Keratinocyte (primary cell): ENCODE data around the gene RAB39A. TPM values are rescaled to one million over a fixed set of nuclear protein-coding genes. Genes with fewer than 3 reads are reported as not detected.
"Not testable (repeated sequence)": the region's sequence is repeated elsewhere in the genome, so short reads cannot be mapped to it uniquely, and the experiment has no call there.

Source experiments
- DNase-seq: peaks from one replicate; pipeline ENCODE4 v3.0.0-alpha.2; 2011; ENCODE audit warnings: low read depth, missing footprints, low spot score
- FAIRE-seq: peaks from 2 replicates; lab custom pipeline; 2011; peaks lifted over from hg19 to GRCh38; lab: Jason Lieb, UNC
- H2AFZ ChIP-seq: 2 replicates; pipeline ENCODE4 v1.6.0; 2012; ENCODE audit warnings: low read length, control low read depth, inconsistent platforms; ENCODE audit not compliant: control insufficient read depth
- H3K27ac ChIP-seq: 2 replicates; pipeline ENCODE4 v1.5.1; 2011; ENCODE audit warnings: low read length; ENCODE audit not compliant: control insufficient read depth, insufficient read depth
- H3K27me3 ChIP-seq: 3 replicates; pipeline ENCODE4 v1.6.0; 2011; ENCODE audit warnings: low read length; ENCODE audit not compliant: control insufficient read depth, insufficient read depth; ENCODE audit errors: extremely low read depth
- H3K36me3 ChIP-seq, 2 experiments: 2 replicates in 1 of 2; 3 replicates in 1 of 2; pipeline ENCODE4 v1.5.1; 2011; ENCODE audit warnings: low read length in 2 of 2, mild to moderate bottlenecking in 1 of 2; ENCODE audit not compliant: control insufficient read depth in 2 of 2, insufficient read depth in 2 of 2; ENCODE audit errors: extremely low read depth in 1 of 2
- H3K4me1 ChIP-seq: 3 replicates; pipeline ENCODE4 v1.5.1; 2011; ENCODE audit warnings: low read length; ENCODE audit not compliant: control insufficient read depth, insufficient read depth; ENCODE audit errors: extremely low read depth
- H3K4me2 ChIP-seq: 3 replicates; pipeline ENCODE4 v1.6.0; 2011; ENCODE audit warnings: low read depth, low read length; ENCODE audit not compliant: control insufficient read depth, insufficient read depth; ENCODE audit errors: extremely low read depth
- H3K4me3 ChIP-seq, 3 experiments: fragments of 200-600 bp in 1 of 3; sonication (generic) in 1 of 3; 2 replicates in 2 of 3; 3 replicates in 1 of 3; pipeline ENCODE4 v1.5.1; 2011 to 2016; ENCODE audit warnings: low read length in 3 of 3, mild to moderate bottlenecking in 3 of 3, control low read depth in 2 of 3, inconsistent platforms in 1 of 3, low read depth in 1 of 3, mixed read lengths in 1 of 3, mixed run types in 1 of 3, moderate library complexity in 1 of 3; ENCODE audit not compliant: control insufficient read depth in 2 of 3, insufficient read depth in 2 of 3; ENCODE audit errors: extremely low read depth in 1 of 3
- H3K79me2 ChIP-seq: 2 replicates; pipeline ENCODE4 v1.6.0; 2012; ENCODE audit warnings: low read length; ENCODE audit not compliant: control insufficient read depth, insufficient read depth
- H3K9ac ChIP-seq: 3 replicates; pipeline ENCODE4 v1.6.0; 2011; ENCODE audit warnings: low read length; ENCODE audit not compliant: control insufficient read depth, insufficient read depth; ENCODE audit errors: extremely low read depth
- H3K9me1 ChIP-seq: 3 replicates; pipeline ENCODE4 v1.6.0; 2011; ENCODE audit warnings: low read length; ENCODE audit not compliant: control insufficient read depth, insufficient read depth; ENCODE audit errors: extremely low read depth
- H3K9me3 ChIP-seq: 2 replicates; pipeline ENCODE4 v1.5.1; 2012; ENCODE audit warnings: low read depth, low read length; ENCODE audit not compliant: control insufficient read depth
- H4K20me1 ChIP-seq: 3 replicates; pipeline ENCODE4 v1.6.0; 2011; ENCODE audit warnings: low read length; ENCODE audit not compliant: control insufficient read depth, insufficient read depth; ENCODE audit errors: extremely low read depth
- EZH2 ChIP-seq: IDR thresholded peaks from one replicate; pipeline ENCODE4 v1.6.1; 2012; ENCODE audit warnings: inconsistent platforms, mild to moderate bottlenecking, low read length, moderate library complexity
- dilution Hi-C: fragments of 300-500 bp; cut with MboI; formaldehyde crosslinking; loops from one replicate; pipeline ENCODE4 v1.7.0; 2020; ENCODE audit warnings: low sequenced_read_pairs; ENCODE audit not compliant: extremely low pct_ligation_motif_present
- polyA minus RNA-seq, 3 experiments: library from RNA; depleted of rRNA, polyadenylated mRNA; stranded (reverse); fragments of >200 nt; gene quantifications; 1 replicate in 1 of 3; 2 replicates in 1 of 3; 3 replicates in 1 of 3; pipeline ENCODE4 v1.2.3, GENCODE V29; 2011
- polyA plus RNA-seq, 5 experiments: library from polyadenylated mRNA; depleted of rRNA in 3 of 5; stranded (reverse) in 3 of 5; stranded (forward) in 1 of 5; unstranded in 1 of 5; fragments of >200 nt; gene quantifications; 1 replicate in 1 of 5; 2 replicates in 3 of 5; 3 replicates in 1 of 5; pipeline versions ENCODE4 v1.2.1 to v1.2.3, GENCODE V29; 2011 to 2012; ENCODE audit warnings: missing spikeins in 2 of 5, low read depth in 1 of 5, low replicate concordance in 1 of 5
- TF ChIP-seq, protein P1 (sequence below), 3 experiments: IDR thresholded peaks in 1 of 3; conservative IDR thresholded peaks in 1 of 3; optimal IDR thresholded peaks in 1 of 3; 2 replicates in 2 of 3; 3 replicates in 1 of 3; pipeline versions ENCODE3 to v1.5.1; 2011; ENCODE audit warnings: low read length in 3 of 3, mild to moderate bottlenecking in 3 of 3, moderate library complexity in 2 of 3, control low read depth in 1 of 3, inconsistent platforms in 1 of 3; ENCODE audit not compliant: insufficient read depth in 2 of 3; ENCODE audit errors: extremely low read depth in 1 of 3

Gene RAB39A, protein sequence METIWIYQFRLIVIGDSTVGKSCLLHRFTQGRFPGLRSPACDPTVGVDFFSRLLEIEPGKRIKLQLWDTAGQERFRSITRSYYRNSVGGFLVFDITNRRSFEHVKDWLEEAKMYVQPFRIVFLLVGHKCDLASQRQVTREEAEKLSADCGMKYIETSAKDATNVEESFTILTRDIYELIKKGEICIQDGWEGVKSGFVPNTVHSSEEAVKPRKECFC
- polyA plus RNA-seq (not detected in 3 replicates), polyA minus RNA-seq (not detected in 3 replicates)
- not detected for polyA plus RNA-seq (2011; ENCODE audit: low read depth)
- polyA plus RNA-seq (2011; cell fraction: cytosol; rRNA removed) = not detected in 2 replicates
- polyA plus RNA-seq (2011; cell fraction: nucleus; rRNA removed) = not detected in 2 replicates
- not detected in 2 replicates for polyA plus RNA-seq (2012; ENCODE audit: low replicate concordance)
- polyA minus RNA-seq (2011; cell fraction: cytosol; rRNA and poly(A)+ RNA removed) = not detected
- polyA minus RNA-seq (2011; cell fraction: nucleus; rRNA and poly(A)+ RNA removed) = not detected in 2 replicates

- Histone ChIP-seq H3K4me1 (peaks cover 3% of the 10 kb centered on the region), H4K20me1 (no peaks in the 10 kb centered on the region), H3K9me1 (peaks cover 2% of the 10 kb centered on the region), H3K36me3 (no peaks in the 10 kb centered on the region), H3K27me3 (peaks cover 17% of the 10 kb centered on the region), H3K79me2 (no peaks in the 10 kb centered on the region), H3K9ac (no peak within 1 kb of the TSS), H3K4me2 (peak within 1 kb of the TSS; percentile 70), H3K9me3 (no peaks in the 10 kb centered on the region), H3K4me3 (peak within 1 kb of the TSS in 2 of 3 experiments; percentile 32 to 57), H3K27ac (no peak within 1 kb of the TSS), H2AFZ (no peak within 1 kb of the TSS)
- dilution Hi-C loops = no loop called here
- peak; percentile 52 for FAIRE-seq
- TF ChIP-seq EZH2 = no peak
- TF ChIP-seq, protein P1, sequence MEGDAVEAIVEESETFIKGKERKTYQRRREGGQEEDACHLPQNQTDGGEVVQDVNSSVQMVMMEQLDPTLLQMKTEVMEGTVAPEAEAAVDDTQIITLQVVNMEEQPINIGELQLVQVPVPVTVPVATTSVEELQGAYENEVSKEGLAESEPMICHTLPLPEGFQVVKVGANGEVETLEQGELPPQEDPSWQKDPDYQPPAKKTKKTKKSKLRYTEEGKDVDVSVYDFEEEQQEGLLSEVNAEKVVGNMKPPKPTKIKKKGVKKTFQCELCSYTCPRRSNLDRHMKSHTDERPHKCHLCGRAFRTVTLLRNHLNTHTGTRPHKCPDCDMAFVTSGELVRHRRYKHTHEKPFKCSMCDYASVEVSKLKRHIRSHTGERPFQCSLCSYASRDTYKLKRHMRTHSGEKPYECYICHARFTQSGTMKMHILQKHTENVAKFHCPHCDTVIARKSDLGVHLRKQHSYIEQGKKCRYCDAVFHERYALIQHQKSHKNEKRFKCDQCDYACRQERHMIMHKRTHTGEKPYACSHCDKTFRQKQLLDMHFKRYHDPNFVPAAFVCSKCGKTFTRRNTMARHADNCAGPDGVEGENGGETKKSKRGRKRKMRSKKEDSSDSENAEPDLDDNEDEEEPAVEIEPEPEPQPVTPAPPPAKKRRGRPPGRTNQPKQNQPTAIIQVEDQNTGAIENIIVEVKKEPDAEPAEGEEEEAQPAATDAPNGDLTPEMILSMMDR (optimal IDR thresholded peaks at IDR 0.05 in 1 of 3, IDR thresholded peaks at IDR 0.05 in 1 of 3, conservative IDR thresholded peaks at IDR 0.05 in 1 of 3; ENCODE audit: extremely low read depth in 1 of 3, insufficient read depth in 2 of 3, low read length in 3 of 3) = no peak
- DNase-seq = no peak
These were observed at the start of gene RAB39A for GRCh38 chr11:107928046-107928766. TSS of gene RAB39A (plus strand) at chr11:107928448. CDS start at chr11:107928569, 121 bp downstream.

- H2AFZ ChIP-seq, dilution Hi-C loops, H4K20me1 ChIP-seq, DNase-seq, H3K4me2 ChIP-seq, H3K4me3 ChIP-seq, H3K4me1 ChIP-seq, H3K9me3 ChIP-seq, H3K9ac ChIP-seq, H3K79me2 ChIP-seq, FAIRE-seq, H3K27me3 ChIP-seq, H3K9me1 ChIP-seq, H3K36me3 ChIP-seq, H3K27ac ChIP-seq: not testable (repeated sequence)
These were observed 46.8 kb upstream of the RAB39A start for GRCh38 chr11:107881471-107881870.
